Upper lobe of left lung (tissue), 6 donors: ENCODE data around the gene PEF1. TPM values are rescaled to one million over a fixed set of nuclear protein-coding genes. Genes with fewer than 3 reads are reported as not detected.

Source experiments
- ATAC-seq, 2 donors: fragments of 200-7000 bp; cut with Tn5 transposase; one replicate each; pipeline ENCODE4 v1.9.1; 2022; ENCODE audit warnings: mild to moderate bottlenecking in 2 of 2, moderate library complexity in 2 of 2; ENCODE audit not compliant: low FRiP score in 2 of 2
- DNase-seq, 2 donors: peaks; one replicate each; pipeline ENCODE4 v3.0.0-alpha.2; 2019 to 2020
- H3K27ac ChIP-seq, 4 donors: fragments of 200-600 bp; sonication (generic); one replicate each; pipeline ENCODE4 v1.5.1; 2016 to 2019
- H3K27me3 ChIP-seq, 4 donors: fragments of 200-600 bp; sonication (generic); one replicate each; pipeline ENCODE4 v1.5.1; 2017 to 2019
- H3K36me3 ChIP-seq, 4 donors: fragments of 200-600 bp; sonication (generic); one replicate each; pipeline ENCODE4 v1.5.1; 2016 to 2019
- H3K4me1 ChIP-seq, 4 donors: fragments of 200-600 bp; sonication (generic); one replicate each; pipeline ENCODE4 v1.5.1; 2018 to 2019
- H3K4me3 ChIP-seq, 4 donors: fragments of 200-600 bp; sonication (generic); one replicate each; pipeline ENCODE4 v1.5.1; 2017 to 2019; ENCODE audit warnings: mild to moderate bottlenecking in 2 of 4, moderate library complexity in 1 of 4
- H3K9me3 ChIP-seq, 4 donors: fragments of 200-600 bp; sonication (generic); one replicate each; pipeline ENCODE4 v1.5.1; 2018 to 2019
- CTCF ChIP-seq, 6 experiments: fragments of 450-650 bp in 4 of 6; fragments of 200-600 bp in 2 of 6; sonication (generic) in 2 of 6; IDR thresholded peaks; one replicate each; pipeline ENCODE4 v1.5.1; 2016 to 2019; ENCODE audit warnings: antibody characterized with exemption in 6 of 6
- EP300 ChIP-seq, 4 donors: sonication (generic); formaldehyde crosslinking; IDR thresholded peaks; one replicate each; pipeline ENCODE4 v1.5.1; 2017; ENCODE audit warnings: antibody characterized with exemption in 4 of 4, control low read depth in 2 of 4
- POLR2A ChIP-seq, 4 donors: fragments of 450-650 bp; IDR thresholded peaks; one replicate each; pipeline ENCODE4 v1.5.1; 2016 to 2017; ENCODE audit warnings: antibody characterized with exemption in 4 of 4, mild to moderate bottlenecking in 2 of 4
- POLR2AphosphoS5 ChIP-seq, 2 donors: sonication (generic); formaldehyde crosslinking; IDR thresholded peaks; one replicate each; pipeline ENCODE4 v1.5.1; 2017; ENCODE audit warnings: antibody characterized with exemption in 2 of 2
- WGBS, 2 donors: methylation state at CpG; one replicate each; pipeline ENCODE4 v1.1.5; 2017 to 2018; 5-methylcytosine and 5-hydroxymethylcytosine counted together
- total RNA-seq, 6 donors: library from RNA; depleted of rRNA in 4 of 6; stranded (reverse); fragments of >200 nt in 4 of 6; gene quantifications; one replicate each; pipeline versions ENCODE4 v1.1.0 to v1.2.1, GENCODE V29; 2016 to 2021
- donor health status: DM: no; HTN: no; CAD: no; lungs with moderate emphysema.
- donor health status: DM: no; HTN: yes; CAD: no; lungs with severe emphysema.

PEF1 gene
- total RNA-seq, 6 donors from 2014 or later = 52.4 to 135 (median 77.4) TPM

- TF ChIP-seq EP300 (IDR thresholded peaks at IDR 0.05) = peak in 1 of 4 donors; percentile 4
- peak in 1 of 4 donors; percentile 42 for TF ChIP-seq POLR2A (IDR thresholded peaks at IDR 0.05)
- peak; percentile 9 to 30 for TF ChIP-seq POLR2AphosphoS5 (IDR thresholded peaks at IDR 0.05)
- no peak for TF ChIP-seq CTCF (IDR thresholded peaks at IDR 0.05)
- H3K9me3 ChIP-seq = no peaks in the 10 kb centered on the region
- DNase-seq = peak; percentile 58 to 91
- peak; percentile 62 to 92 for ATAC-seq
- H3K27ac ChIP-seq = peak overlapping the region; percentile 76 to 81 (median 78)
- H3K27me3 ChIP-seq = no peaks in the 10 kb centered on the region
- H3K4me3 ChIP-seq = no peak overlapping the region
- H3K36me3 ChIP-seq = peaks cover 5 to 70% (median 53%) of the 10 kb centered on the region in 4 donors
- WGBS, 2 donors = 48 to 63% methylated on average over 4 to 11 of the region's 11 CpGs
- peaks cover 11 to 38% (median 29%) of the 10 kb centered on the region in 4 donors for H3K4me1 ChIP-seq
Measured at GRCh38 chr1:31627930-31628559, 16.6 kb downstream of the PEF1 start.

- Histone ChIP-seq H3K27me3 (no peaks in the 10 kb centered on the region), H3K4me1 (peaks cover 11 to 37% (median 26%) of the 10 kb centered on the region in 4 donors), H3K9me3 (no peaks in the 10 kb centered on the region), H3K27ac (peak overlapping the region; percentile 76 to 81 (median 78)), H3K36me3 (peaks cover 5 to 63% (median 47%) of the 10 kb centered on the region in 4 donors), H3K4me3 (no peak overlapping the region)
- 50 to 60% methylated on average over 12 to 13 of the region's 13 CpGs for WGBS, 2 donors
- DNase-seq (peak; percentile 66 to 91), ATAC-seq (peak; percentile 58 to 87)
- TF ChIP-seq EP300 (IDR thresholded peaks at IDR 0.05) (peak in 1 of 4 donors; percentile 74), POLR2A (IDR thresholded peaks at IDR 0.05) (peak in 1 of 4 donors; percentile 34), CTCF (IDR thresholded peaks at IDR 0.05) (no peak), POLR2AphosphoS5 (IDR thresholded peaks at IDR 0.05) (peak; percentile 67 to 70)
Measured at GRCh38 chr1:31627301-31627929, 17.3 kb downstream of the PEF1 start.

- no peak for TF ChIP-seq POLR2AphosphoS5 (IDR thresholded peaks at IDR 0.05)
- TF ChIP-seq CTCF (IDR thresholded peaks at IDR 0.05) = no peak
- no peak for TF ChIP-seq POLR2A (IDR thresholded peaks at IDR 0.05)
- TF ChIP-seq EP300 (IDR thresholded peaks at IDR 0.05) = no peak
- no peaks in the 10 kb centered on the region for H3K9me3 ChIP-seq
- no peaks in the 10 kb centered on the region for H3K27me3 ChIP-seq
- H3K4me1 ChIP-seq = peaks cover 11 to 37% (median 24%) of the 10 kb centered on the region in 4 donors
- H3K27ac ChIP-seq = peak overlapping the region; percentile 76 to 81 (median 78)
- H3K36me3 ChIP-seq = peaks cover 5 to 54% (median 38%) of the 10 kb centered on the region in 4 donors
- ATAC-seq = no peak
- 81 to 89% methylated on average over 20 to 23 of the region's 23 CpGs for WGBS, 2 donors
- DNase-seq = peak in 1 of 2 donors; percentile 41
- no peak overlapping the region for H3K4me3 ChIP-seq
Measured at GRCh38 chr1:31626223-31627207, 18.2 kb downstream of the PEF1 start.

GRCh38 chr1:31625561-31626222 lies 19.0 kb downstream of the PEF1 start:
- Histone ChIP-seq H3K4me1 (peaks cover 11 to 37% (median 24%) of the 10 kb centered on the region in 4 donors), H3K27me3 (no peaks in the 10 kb centered on the region), H3K9me3 (no peaks in the 10 kb centered on the region), H3K4me3 (no peak overlapping the region), H3K36me3 (peaks cover 5 to 46% (median 31%) of the 10 kb centered on the region in 4 donors), H3K27ac (peak overlapping the region; percentile 76 to 81 (median 78))
- TF ChIP-seq CTCF (IDR thresholded peaks at IDR 0.05) (no peak), POLR2AphosphoS5 (IDR thresholded peaks at IDR 0.05) (no peak), POLR2A (IDR thresholded peaks at IDR 0.05) (no peak), EP300 (IDR thresholded peaks at IDR 0.05) (no peak)
- 86 to 88% methylated on average over 4 of the region's 4 CpGs for WGBS, 2 donors
- DNase-seq = no peak
- ATAC-seq = no peak
